ENCODE data around the gene SAP30L. TPM values are rescaled to one million over a fixed set of nuclear protein-coding genes. Genes with fewer than 3 reads are reported as not detected.

The SAP30L gene
- total RNA-seq, 1 experiment from 2014 or later = 54.6 TPM

DNA sequence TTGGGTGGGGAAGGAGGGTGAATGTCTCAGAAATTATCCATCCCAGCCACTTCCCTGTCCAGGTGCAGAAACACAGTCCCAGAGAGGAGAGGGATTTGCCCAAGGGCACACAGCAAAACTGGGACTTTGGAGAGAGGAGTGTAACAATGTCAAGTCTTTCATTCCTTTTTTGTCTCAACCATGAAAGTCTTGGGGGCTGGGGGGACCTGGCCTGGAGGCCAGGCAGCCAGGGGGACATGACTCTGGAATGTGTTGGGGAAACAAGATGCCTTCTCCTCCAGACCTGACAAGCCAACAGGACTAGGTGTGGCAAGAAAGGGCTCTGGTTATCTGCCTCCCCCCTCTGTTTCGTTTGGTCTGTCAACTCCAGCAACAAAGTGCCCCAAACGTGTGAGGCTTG, 46.1 kb downstream of the SAP30L start:
- ATAC-seq (no peak), DNase-seq (ENCODE audit: low read depth, low spot score) (no peak)
- intact Hi-C loops (cut with micrococcal nuclease; ENCODE audit: unreplicated experiment) (no loop called here), in situ Hi-C loops (cut with HindIII; ENCODE audit: low pct_unique_long_range_greater_than_20kb, low sequenced_read_pairs) (no loop called here)
- peaks cover 21% of the 10 kb centered on the region for H3K27me3 ChIP-seq (ENCODE audit: control insufficient read depth, insufficient read depth, low read length)
- TF ChIP-seq TCF7L2 (IDR thresholded peaks at IDR 0.05; ENCODE audit: low read depth, low read length) (no peak), SIN3A (IDR thresholded peaks at IDR 0.05; ENCODE audit: borderline replicate concordance, insufficient read depth, low read depth, low read length) (no peak), POLR2AphosphoS5 (IDR thresholded peaks at IDR 0.05; ENCODE audit: low read depth, low read length) (no peak), CTCF (IDR thresholded peaks at IDR 0.05) (no peak)
- TF ChIP-seq, protein P1, sequence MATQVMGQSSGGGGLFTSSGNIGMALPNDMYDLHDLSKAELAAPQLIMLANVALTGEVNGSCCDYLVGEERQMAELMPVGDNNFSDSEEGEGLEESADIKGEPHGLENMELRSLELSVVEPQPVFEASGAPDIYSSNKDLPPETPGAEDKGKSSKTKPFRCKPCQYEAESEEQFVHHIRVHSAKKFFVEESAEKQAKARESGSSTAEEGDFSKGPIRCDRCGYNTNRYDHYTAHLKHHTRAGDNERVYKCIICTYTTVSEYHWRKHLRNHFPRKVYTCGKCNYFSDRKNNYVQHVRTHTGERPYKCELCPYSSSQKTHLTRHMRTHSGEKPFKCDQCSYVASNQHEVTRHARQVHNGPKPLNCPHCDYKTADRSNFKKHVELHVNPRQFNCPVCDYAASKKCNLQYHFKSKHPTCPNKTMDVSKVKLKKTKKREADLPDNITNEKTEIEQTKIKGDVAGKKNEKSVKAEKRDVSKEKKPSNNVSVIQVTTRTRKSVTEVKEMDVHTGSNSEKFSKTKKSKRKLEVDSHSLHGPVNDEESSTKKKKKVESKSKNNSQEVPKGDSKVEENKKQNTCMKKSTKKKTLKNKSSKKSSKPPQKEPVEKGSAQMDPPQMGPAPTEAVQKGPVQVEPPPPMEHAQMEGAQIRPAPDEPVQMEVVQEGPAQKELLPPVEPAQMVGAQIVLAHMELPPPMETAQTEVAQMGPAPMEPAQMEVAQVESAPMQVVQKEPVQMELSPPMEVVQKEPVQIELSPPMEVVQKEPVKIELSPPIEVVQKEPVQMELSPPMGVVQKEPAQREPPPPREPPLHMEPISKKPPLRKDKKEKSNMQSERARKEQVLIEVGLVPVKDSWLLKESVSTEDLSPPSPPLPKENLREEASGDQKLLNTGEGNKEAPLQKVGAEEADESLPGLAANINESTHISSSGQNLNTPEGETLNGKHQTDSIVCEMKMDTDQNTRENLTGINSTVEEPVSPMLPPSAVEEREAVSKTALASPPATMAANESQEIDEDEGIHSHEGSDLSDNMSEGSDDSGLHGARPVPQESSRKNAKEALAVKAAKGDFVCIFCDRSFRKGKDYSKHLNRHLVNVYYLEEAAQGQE (IDR thresholded peaks at IDR 0.05; ENCODE audit: insufficient read depth in 1 of 2, low read depth in 2 of 2, low read length in 1 of 2) = no peak
- BruUV-seq (replicated peaks) = no TSS peak
- H3K4me3 ChIP-seq (ENCODE audit: low read depth in 2 of 2, low read length in 2 of 2) = no peak overlapping the region
- ChIA-PET CTCF (no interaction called here), POLR2A (no interaction called here)
- H3K9me3 ChIP-seq (ENCODE audit: control insufficient read depth, insufficient read depth, low read depth, low read length) = no peaks in the 10 kb centered on the region
- H3K4me1 ChIP-seq (ENCODE audit: control insufficient read depth, insufficient read depth, low read length) = no peaks in the 10 kb centered on the region
- no peak overlapping the region for H3K27ac ChIP-seq (ENCODE audit: low read length)
- no peaks in the 10 kb centered on the region for H3K36me3 ChIP-seq (ENCODE audit: control insufficient read depth, insufficient read depth, low read length)

GRCh38 chr5:154493274-154493673, 47.5 kb downstream of the SAP30L start:
- CTCF ChIA-PET = no interaction called here
- intact Hi-C loops (cut with micrococcal nuclease; ENCODE audit: unreplicated experiment) (no loop called here), in situ Hi-C loops (cut with HindIII; ENCODE audit: low pct_unique_long_range_greater_than_20kb, low sequenced_read_pairs) (no loop called here)
- Histone ChIP-seq H3K36me3 (ENCODE audit: control insufficient read depth, insufficient read depth, low read length) (no peaks in the 10 kb centered on the region), H3K27me3 (ENCODE audit: control insufficient read depth, insufficient read depth, low read length) (peaks cover 17% of the 10 kb centered on the region), H3K27ac (ENCODE audit: low read length) (no peak overlapping the region), H3K9me3 (ENCODE audit: control insufficient read depth, insufficient read depth, low read depth, low read length) (no peaks in the 10 kb centered on the region), H3K4me3 (ENCODE audit: low read depth in 2 of 2, low read length in 2 of 2) (no peak overlapping the region), H3K4me1 (ENCODE audit: control insufficient read depth, insufficient read depth, low read length) (no peaks in the 10 kb centered on the region)
- POLR2A ChIA-PET = no interaction called here
- ATAC-seq (no peak), DNase-seq (ENCODE audit: low read depth, low spot score) (no peak)
- no peak for TF ChIP-seq SIN3A (IDR thresholded peaks at IDR 0.05; ENCODE audit: borderline replicate concordance, insufficient read depth, low read depth, low read length)
- no peak for TF ChIP-seq POLR2AphosphoS5 (IDR thresholded peaks at IDR 0.05; ENCODE audit: low read depth, low read length)
- no peak for TF ChIP-seq CTCF (IDR thresholded peaks at IDR 0.05)
- TF ChIP-seq TCF7L2 (IDR thresholded peaks at IDR 0.05; ENCODE audit: low read depth, low read length) = no peak
- TF ChIP-seq, protein P1 (IDR thresholded peaks at IDR 0.05; ENCODE audit: insufficient read depth in 1 of 2, low read depth in 2 of 2, low read length in 1 of 2) = no peak
- BruUV-seq (replicated peaks) = no TSS peak
